RCC 7860 (cell line): ENCODE results near the gene KIF13A.
"Not testable (repeated sequence)": the region's sequence is repeated elsewhere in the genome, so short reads cannot be mapped to it uniquely, and the experiment has no call there.

Experiments used
- DNase-seq: peaks from one replicate; pipeline ENCODE4 v3.0.0-alpha.2; 2015; ENCODE audit warnings: low spot score
- FAIRE-seq: peaks from 2 replicates; lab custom pipeline; 2012; peaks lifted over from hg19 to GRCh38; lab: Jason Lieb, UNC

Gene KIF13A

GRCh38 chr6:17740559-17741220, 246.7 kb downstream of the KIF13A start:
- no peak for FAIRE-seq
- DNase-seq = no peak

- no peak for FAIRE-seq
Measured at GRCh38 chr6:17737704-17738252, 249.7 kb downstream of the KIF13A start.

GRCh38 chr6:17735311-17735710, 252.1 kb downstream of the KIF13A start:
- FAIRE-seq, DNase-seq: not testable (repeated sequence)

More at GRCh38 chr6:17737704-17738252, 249.7 kb downstream of the KIF13A start:
- DNase-seq = no peak

- FAIRE-seq (no peak), DNase-seq (no peak)
Measured at GRCh38 chr6:17730078-17730704, 257.2 kb downstream of the KIF13A start.

- DNase-seq = no peak
- FAIRE-seq = no peak
Measured at GRCh38 chr6:17729223-17730077, 258.0 kb downstream of the KIF13A start.

GRCh38 chr6:17728551-17729222, 258.7 kb downstream of the KIF13A start:
- DNase-seq (no peak), FAIRE-seq (no peak)

- FAIRE-seq (no peak), DNase-seq (no peak)
Measured at GRCh38 chr6:17725083-17725482, 262.4 kb downstream of the KIF13A start.

- FAIRE-seq (no peak), DNase-seq (no peak)
Measured at GRCh38 chr6:17724341-17724740, 263.1 kb downstream of the KIF13A start.

- no peak for FAIRE-seq
Measured at GRCh38 chr6:17721671-17722070, 265.8 kb downstream of the KIF13A start.

GRCh38 chr6:17719323-17720041, 268.0 kb downstream of the KIF13A start:
- DNase-seq (no peak), FAIRE-seq (no peak)

More at GRCh38 chr6:17721671-17722070, 265.8 kb downstream of the KIF13A start:
- DNase-seq = no peak

- FAIRE-seq = no peak
Measured at GRCh38 chr6:17716221-17716620, 271.2 kb downstream of the KIF13A start.

GRCh38 chr6:17714879-17715851, 272.3 kb downstream of the KIF13A start:
- FAIRE-seq = peak; percentile 79
- DNase-seq = peak; percentile 70

More at GRCh38 chr6:17716221-17716620, 271.2 kb downstream of the KIF13A start:
- DNase-seq = no peak

- FAIRE-seq (no peak), DNase-seq (no peak)
Measured at GRCh38 chr6:17714177-17714576, 273.3 kb downstream of the KIF13A start.

- DNase-seq (no peak), FAIRE-seq (no peak)
Measured at GRCh38 chr6:17712576-17712975, 274.9 kb downstream of the KIF13A start.

- FAIRE-seq = no peak
- DNase-seq = no peak
Measured at GRCh38 chr6:17710331-17710730, 277.1 kb downstream of the KIF13A start.

- DNase-seq = no peak
- FAIRE-seq = no peak
Measured at GRCh38 chr6:17709476-17709875, 278.0 kb downstream of the KIF13A start.
